ENCODE results near the gene CCL7.

CCL7 gene

GRCh38 chr17:34242587-34243363 lies 27.2 kb upstream of the CCL7 start:
- no peaks in the 10 kb centered on the region for H3K36me3 Mint-ChIP-seq (ENCODE audit: low read depth)
- peaks cover 6% of the 10 kb centered on the region for H3K27me3 Mint-ChIP-seq (ENCODE audit: low read depth)
- H3K27ac Mint-ChIP-seq, result peak overlapping the region in 2 of 3 experiments; percentile 7 to 18
- H3K9me3 Mint-ChIP-seq, result no peaks in the 10 kb centered on the region
- peaks cover 39% of the 10 kb centered on the region for H3K4me1 Mint-ChIP-seq
- H3K4me3 Mint-ChIP-seq, result no peak overlapping the region
- TF ChIP-seq, protein P1, sequence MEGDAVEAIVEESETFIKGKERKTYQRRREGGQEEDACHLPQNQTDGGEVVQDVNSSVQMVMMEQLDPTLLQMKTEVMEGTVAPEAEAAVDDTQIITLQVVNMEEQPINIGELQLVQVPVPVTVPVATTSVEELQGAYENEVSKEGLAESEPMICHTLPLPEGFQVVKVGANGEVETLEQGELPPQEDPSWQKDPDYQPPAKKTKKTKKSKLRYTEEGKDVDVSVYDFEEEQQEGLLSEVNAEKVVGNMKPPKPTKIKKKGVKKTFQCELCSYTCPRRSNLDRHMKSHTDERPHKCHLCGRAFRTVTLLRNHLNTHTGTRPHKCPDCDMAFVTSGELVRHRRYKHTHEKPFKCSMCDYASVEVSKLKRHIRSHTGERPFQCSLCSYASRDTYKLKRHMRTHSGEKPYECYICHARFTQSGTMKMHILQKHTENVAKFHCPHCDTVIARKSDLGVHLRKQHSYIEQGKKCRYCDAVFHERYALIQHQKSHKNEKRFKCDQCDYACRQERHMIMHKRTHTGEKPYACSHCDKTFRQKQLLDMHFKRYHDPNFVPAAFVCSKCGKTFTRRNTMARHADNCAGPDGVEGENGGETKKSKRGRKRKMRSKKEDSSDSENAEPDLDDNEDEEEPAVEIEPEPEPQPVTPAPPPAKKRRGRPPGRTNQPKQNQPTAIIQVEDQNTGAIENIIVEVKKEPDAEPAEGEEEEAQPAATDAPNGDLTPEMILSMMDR (IDR thresholded peaks at IDR 0.05; ENCODE audit: unreplicated experiment in 3 of 3), result no peak

- Mint-ChIP-seq H3K4me1 (peaks cover 41% of the 10 kb centered on the region), H3K27me3 (ENCODE audit: low read depth) (peaks cover 11% of the 10 kb centered on the region), H3K36me3 (ENCODE audit: low read depth) (no peaks in the 10 kb centered on the region), H3K9me3 (no peaks in the 10 kb centered on the region), H3K27ac (no peak overlapping the region), H3K4me3 (no peak overlapping the region)
- TF ChIP-seq, protein P1 (IDR thresholded peaks at IDR 0.05; ENCODE audit: unreplicated experiment in 3 of 3), result no peak
These were observed 26.4 kb upstream of the CCL7 start for GRCh38 chr17:34243364-34244320.

GRCh38 chr17:34245351-34245905 lies 24.6 kb upstream of the CCL7 start:
- H3K27ac Mint-ChIP-seq, result no peak overlapping the region
- TF ChIP-seq, protein P1 (IDR thresholded peaks at IDR 0.05; ENCODE audit: unreplicated experiment in 3 of 3), result no peak
- no peak overlapping the region for H3K4me3 Mint-ChIP-seq
- no peaks in the 10 kb centered on the region for H3K9me3 Mint-ChIP-seq
- peaks cover 41% of the 10 kb centered on the region for H3K4me1 Mint-ChIP-seq
- H3K27me3 Mint-ChIP-seq (ENCODE audit: low read depth), result peaks cover 11% of the 10 kb centered on the region
- no peaks in the 10 kb centered on the region for H3K36me3 Mint-ChIP-seq (ENCODE audit: low read depth)

DNA sequence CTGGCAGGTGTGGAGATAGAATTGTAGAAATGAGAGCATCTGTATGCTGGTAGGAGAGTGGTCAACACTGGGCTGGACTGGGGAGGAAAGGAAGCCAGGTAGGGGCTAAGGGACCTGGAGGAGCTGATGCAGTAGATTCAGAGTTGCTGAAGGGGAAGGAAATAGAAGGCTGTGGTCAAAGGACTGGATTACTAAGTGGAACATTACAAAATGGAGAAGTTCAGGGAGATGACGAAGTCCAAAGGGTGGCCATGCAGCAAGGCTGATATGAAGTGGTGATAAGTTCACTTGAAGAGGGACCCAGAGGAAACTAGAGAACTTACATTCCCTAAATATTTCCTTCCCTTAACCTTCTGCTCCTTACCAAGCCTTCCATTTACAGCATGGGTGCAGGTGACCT lies 23.6 kb upstream of the CCL7 start:
- Mint-ChIP-seq H3K27ac (peak overlapping the region in 1 of 3 experiments; percentile 10), H3K4me3 (no peak overlapping the region), H3K36me3 (ENCODE audit: low read depth) (no peaks in the 10 kb centered on the region), H3K9me3 (no peaks in the 10 kb centered on the region), H3K27me3 (ENCODE audit: low read depth) (peaks cover 11% of the 10 kb centered on the region), H3K4me1 (peaks cover 43% of the 10 kb centered on the region)
- TF ChIP-seq, protein P1 (IDR thresholded peaks at IDR 0.05; ENCODE audit: unreplicated experiment in 3 of 3), result no peak

DNA sequence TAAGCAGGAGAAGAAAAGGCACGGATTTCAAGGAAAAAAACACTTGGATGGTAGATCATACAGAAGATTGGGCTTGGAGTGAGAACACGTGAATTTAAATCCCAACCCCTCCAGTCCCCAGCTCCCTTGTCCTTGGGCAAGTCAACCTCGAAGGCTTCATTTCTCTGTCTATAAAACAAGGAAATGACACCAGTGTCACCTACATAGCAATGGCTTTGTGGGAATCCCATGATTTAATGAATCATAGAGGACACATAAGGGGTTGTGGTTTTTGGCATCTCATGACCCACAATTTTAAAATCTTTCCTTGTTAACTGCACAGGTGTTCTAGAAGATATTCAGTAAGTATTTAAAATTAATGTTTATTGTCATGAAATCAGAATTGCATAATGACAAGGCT lies 23.1 kb upstream of the CCL7 start:
- Mint-ChIP-seq H3K4me3 (no peak overlapping the region), H3K9me3 (no peaks in the 10 kb centered on the region), H3K27me3 (ENCODE audit: low read depth) (peaks cover 11% of the 10 kb centered on the region), H3K4me1 (peaks cover 44% of the 10 kb centered on the region), H3K27ac (no peak overlapping the region), H3K36me3 (ENCODE audit: low read depth) (no peaks in the 10 kb centered on the region)
- TF ChIP-seq, protein P1 (IDR thresholded peaks at IDR 0.05; ENCODE audit: unreplicated experiment in 3 of 3), result no peak
